HEK293 (cell line): Measurements from ENCODE around the gene PROSER2.

Experiments
- GLI4 ChIP-seq: fragments of 450-650 bp; formaldehyde crosslinking; IDR thresholded peaks from 2 replicates; pipeline ENCODE4 v1.5.1; 2016; ENCODE audit warnings: missing biosample characterization, missing genetic modification characterization
- PBX3 ChIP-seq: sonication (generic); formaldehyde crosslinking; IDR thresholded peaks from 2 replicates; pipeline ENCODE4 v1.8.1; 2022; ENCODE audit warnings: mild to moderate bottlenecking, moderate library complexity, missing genetic modification reagents
- ZNF423 ChIP-seq: fragments of 450-650 bp; formaldehyde crosslinking; IDR thresholded peaks from 2 replicates; pipeline ENCODE4 v1.5.1; 2016; ENCODE audit warnings: missing biosample characterization, missing genetic modification characterization
- ZNF501 ChIP-seq: fragments of 450-650 bp; formaldehyde crosslinking; IDR thresholded peaks from 2 replicates; pipeline ENCODE4 v1.5.1; 2016; ENCODE audit warnings: missing biosample characterization, missing genetic modification characterization
- ZNF585B ChIP-seq: fragments of 450-650 bp; formaldehyde crosslinking; IDR thresholded peaks from 2 replicates; pipeline ENCODE4 v1.5.1; 2016; ENCODE audit warnings: missing biosample characterization, missing genetic modification characterization
- TF ChIP-seq, protein P1 (sequence below): fragments of 450-650 bp; formaldehyde crosslinking; IDR thresholded peaks from 2 replicates; pipeline ENCODE4 v1.5.1; 2016; ENCODE audit warnings: missing biosample characterization, missing genetic modification characterization
- TF ChIP-seq, protein P2 (sequence below): fragments of 450-650 bp; formaldehyde crosslinking; IDR thresholded peaks from 2 replicates; pipeline ENCODE4 v1.5.1; 2016; ENCODE audit warnings: missing biosample characterization, missing genetic modification characterization, low read depth

DNA sequence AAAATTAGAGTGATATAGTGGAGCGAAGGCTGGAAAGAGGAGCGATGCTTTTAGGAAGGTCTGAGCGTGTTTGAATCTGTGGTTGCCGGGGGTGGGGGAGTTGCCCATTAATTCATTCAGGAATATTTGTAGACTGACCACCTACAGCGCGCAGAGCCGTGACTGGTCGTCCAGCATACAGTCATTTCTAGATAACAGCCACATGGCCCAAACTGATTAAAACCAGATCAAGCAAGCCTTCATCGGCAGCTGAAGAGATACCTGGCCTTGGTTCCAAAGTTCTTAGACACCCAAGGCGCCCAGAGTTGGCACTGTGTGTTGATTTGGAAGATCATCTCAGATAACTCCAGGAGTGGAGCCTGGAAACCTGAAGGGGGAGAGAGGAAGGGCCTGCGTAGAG is 1.7 kb downstream of the PROSER2 start:
- TF ChIP-seq GLI4 (tag by site-specific recombination), result no peak
- TF ChIP-seq, protein P1, sequence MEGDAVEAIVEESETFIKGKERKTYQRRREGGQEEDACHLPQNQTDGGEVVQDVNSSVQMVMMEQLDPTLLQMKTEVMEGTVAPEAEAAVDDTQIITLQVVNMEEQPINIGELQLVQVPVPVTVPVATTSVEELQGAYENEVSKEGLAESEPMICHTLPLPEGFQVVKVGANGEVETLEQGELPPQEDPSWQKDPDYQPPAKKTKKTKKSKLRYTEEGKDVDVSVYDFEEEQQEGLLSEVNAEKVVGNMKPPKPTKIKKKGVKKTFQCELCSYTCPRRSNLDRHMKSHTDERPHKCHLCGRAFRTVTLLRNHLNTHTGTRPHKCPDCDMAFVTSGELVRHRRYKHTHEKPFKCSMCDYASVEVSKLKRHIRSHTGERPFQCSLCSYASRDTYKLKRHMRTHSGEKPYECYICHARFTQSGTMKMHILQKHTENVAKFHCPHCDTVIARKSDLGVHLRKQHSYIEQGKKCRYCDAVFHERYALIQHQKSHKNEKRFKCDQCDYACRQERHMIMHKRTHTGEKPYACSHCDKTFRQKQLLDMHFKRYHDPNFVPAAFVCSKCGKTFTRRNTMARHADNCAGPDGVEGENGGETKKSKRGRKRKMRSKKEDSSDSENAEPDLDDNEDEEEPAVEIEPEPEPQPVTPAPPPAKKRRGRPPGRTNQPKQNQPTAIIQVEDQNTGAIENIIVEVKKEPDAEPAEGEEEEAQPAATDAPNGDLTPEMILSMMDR (tag by site-specific recombination), result no peak
- TF ChIP-seq, protein P2, sequence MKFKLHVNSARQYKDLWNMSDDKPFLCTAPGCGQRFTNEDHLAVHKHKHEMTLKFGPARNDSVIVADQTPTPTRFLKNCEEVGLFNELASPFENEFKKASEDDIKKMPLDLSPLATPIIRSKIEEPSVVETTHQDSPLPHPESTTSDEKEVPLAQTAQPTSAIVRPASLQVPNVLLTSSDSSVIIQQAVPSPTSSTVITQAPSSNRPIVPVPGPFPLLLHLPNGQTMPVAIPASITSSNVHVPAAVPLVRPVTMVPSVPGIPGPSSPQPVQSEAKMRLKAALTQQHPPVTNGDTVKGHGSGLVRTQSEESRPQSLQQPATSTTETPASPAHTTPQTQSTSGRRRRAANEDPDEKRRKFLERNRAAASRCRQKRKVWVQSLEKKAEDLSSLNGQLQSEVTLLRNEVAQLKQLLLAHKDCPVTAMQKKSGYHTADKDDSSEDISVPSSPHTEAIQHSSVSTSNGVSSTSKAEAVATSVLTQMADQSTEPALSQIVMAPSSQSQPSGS (tag by site-specific recombination), result no peak
- TF ChIP-seq ZNF585B (tag by site-specific recombination), result no peak
- TF ChIP-seq ZNF501 (tag by site-specific recombination), result no peak
- no peak for TF ChIP-seq ZNF423 (tag by site-specific recombination)
- no peak for TF ChIP-seq PBX3 (CRISPR knock-in tag)
